GM12878 (cell line): Measurements from ENCODE around the gene OR5F1. TPM values are rescaled to one million over a fixed set of nuclear protein-coding genes. Genes with fewer than 3 reads are reported as not detected.

Source experiments
- ATAC-seq: fragments of 200-7000 bp; cut with Tn5 transposase; 3 replicates; pipeline ENCODE4 v1.9.1; 2020; ENCODE audit warnings: mild to moderate bottlenecking, moderate library complexity
- BruUV-seq: library from RNA; stranded (reverse); fragments of 400-500 nt; replicated peaks from 2 replicates; lab custom pipeline; 2021; lab: Mats Ljungman, UMichigan
- CTCF ChIA-PET: fragments of 300-600 bp; sonication (Branson Sonifier 250); formaldehyde crosslinking; extraction: SDS; loops from one replicate; lab custom pipeline; 2021; ENCODE audit warnings: inconsistent platforms; lab: Yijun Ruan, JAX
- POLR2A ChIA-PET: fragments of 350-600 bp; formaldehyde crosslinking; extraction: SDS; loops from one replicate; lab custom pipeline; 2021; ENCODE audit warnings: inconsistent platforms; lab: Charles Lee
- RAD21 ChIA-PET: fragments of 300-600 bp; sonication (Branson Sonifier 250); formaldehyde crosslinking; loops from one replicate; lab custom pipeline; 2023; ENCODE audit warnings: antibody characterized with exemption; ENCODE audit not compliant: unreplicated experiment; lab: Charles Lee
- SMC1A ChIA-PET: fragments of 300-600 bp; sonication (Branson Sonifier 250); formaldehyde crosslinking; loops from one replicate; lab custom pipeline; 2023; ENCODE audit not compliant: unreplicated experiment, uncharacterized antibody; lab: Charles Lee
- DNase-seq: peaks from one replicate; pipeline ENCODE4 v3.0.0-alpha.2; 2011; ENCODE audit warnings: low read depth, low spot score
- FAIRE-seq: peaks from 3 replicates; lab custom pipeline; 2011; peaks lifted over from hg19 to GRCh38; lab: Jason Lieb, UNC
- H2AFZ ChIP-seq: 2 replicates; pipeline ENCODE4 v1.6.0; 2011; ENCODE audit warnings: low read depth, low read length, control low read depth; ENCODE audit not compliant: control insufficient read depth
- H3K27ac ChIP-seq: 2 replicates; pipeline ENCODE4 v1.5.1; 2011; ENCODE audit warnings: control low read depth; ENCODE audit not compliant: control insufficient read depth, insufficient read depth
- H3K27me3 ChIP-seq, 2 experiments: replicated peaks in 1 of 2; 2 replicates each; pipeline versions ENCODE4 v1.6.0 to v1.6.1; 2011; ENCODE audit warnings: low read length in 1 of 2; ENCODE audit not compliant: control insufficient read depth in 2 of 2, insufficient read depth in 2 of 2
- H3K36me3 ChIP-seq, 2 experiments: 2 replicates each; pipeline ENCODE4 v1.5.1; 2011; ENCODE audit warnings: low read length in 1 of 2; ENCODE audit not compliant: control insufficient read depth in 2 of 2, insufficient read depth in 2 of 2
- H3K4me1 ChIP-seq: 2 replicates; pipeline ENCODE4 v1.6.1; 2011; ENCODE audit warnings: mild to moderate bottlenecking, low read length, moderate library complexity, mixed read lengths; ENCODE audit not compliant: control insufficient read depth, insufficient read depth
- H3K4me2 ChIP-seq: 2 replicates; pipeline ENCODE4 v1.6.0; 2011; ENCODE audit warnings: control low read depth; ENCODE audit not compliant: control insufficient read depth, insufficient read depth
- H3K4me3 ChIP-seq: fragments of 200-600 bp; sonication (generic); 2 replicates; pipeline ENCODE4 v1.5.1; 2016
- H3K79me2 ChIP-seq: 2 replicates; pipeline ENCODE4 v1.6.0; 2011; ENCODE audit warnings: low read length; ENCODE audit not compliant: control insufficient read depth, insufficient read depth
- H3K9ac ChIP-seq: 2 replicates; pipeline ENCODE4 v1.8.0; 2011; ENCODE audit warnings: low read length, control low read depth, mixed read lengths; ENCODE audit not compliant: control insufficient read depth, insufficient read depth
- H3K9me3 ChIP-seq: replicated peaks from 3 replicates; pipeline ENCODE4 v1.5.1; 2011; ENCODE audit warnings: mild to moderate bottlenecking, low read length; ENCODE audit not compliant: control insufficient read depth, insufficient read depth
- H4K20me1 ChIP-seq: 2 replicates; pipeline ENCODE4 v1.6.0; 2011; ENCODE audit not compliant: control insufficient read depth, insufficient read depth
- CBX3 ChIP-seq: fragments of 200-600 bp; sonication (generic); IDR thresholded peaks from 2 replicates; pipeline ENCODE4 v1.6.1; 2016; ENCODE audit warnings: low read depth, borderline replicate concordance
- CEBPB ChIP-seq, 2 experiments: fragments of 150-350 bp in 1 of 2; IDR thresholded peaks; 2 replicates each; pipeline ENCODE4 v1.6.1; 2012 to 2014; ENCODE audit warnings: low read depth in 2 of 2, low read length in 2 of 2, borderline replicate concordance in 1 of 2, inconsistent platforms in 1 of 2
- CREM ChIP-seq: IDR thresholded peaks from 2 replicates; pipeline ENCODE4 v1.6.1; 2014; ENCODE audit warnings: antibody characterized with exemption, low read depth
- E2F4 ChIP-seq: IDR thresholded peaks from 2 replicates; pipeline ENCODE4 v1.6.1; 2012; ENCODE audit warnings: low read depth, low read length, improper control_type of control experiment
- FOS ChIP-seq: IDR thresholded peaks from 3 replicates; pipeline ENCODE4 v1.6.1; 2011; ENCODE audit warnings: borderline replicate concordance; ENCODE audit not compliant: insufficient read length; ENCODE audit errors: extremely low read depth
- FOXK2 ChIP-seq: fragments of 450-650 bp; IDR thresholded peaks from 2 replicates; pipeline ENCODE4 v1.6.1; 2017; ENCODE audit warnings: mild to moderate bottlenecking, moderate library complexity
- GABPA ChIP-seq: IDR thresholded peaks from 2 replicates; pipeline ENCODE4 v1.6.1; 2014; ENCODE audit warnings: antibody characterized with exemption, low read depth, mild to moderate bottlenecking, inconsistent platforms
- IKZF1 ChIP-seq: fragments of 450-650 bp; conservative IDR thresholded peaks from 2 replicates; pipeline ENCODE4 v1.6.1; 2017; ENCODE audit warnings: antibody characterized with exemption, mild to moderate bottlenecking
- NRF1 ChIP-seq: conservative IDR thresholded peaks from 2 replicates; pipeline ENCODE4 v1.6.1; 2011; ENCODE audit warnings: mild to moderate bottlenecking, low read depth, low read length, improper control_type of control experiment
- PAX8 ChIP-seq: fragments of 450-650 bp; IDR thresholded peaks from 2 replicates; pipeline ENCODE4 v1.6.1; 2017; ENCODE audit warnings: mild to moderate bottlenecking, moderate library complexity
- SMAD1 ChIP-seq: fragments of 450-650 bp; IDR thresholded peaks from 2 replicates; pipeline ENCODE4 v1.6.1; 2018; ENCODE audit warnings: mild to moderate bottlenecking, low read depth; ENCODE audit not compliant: partially characterized antibody
- SP1 ChIP-seq: IDR thresholded peaks from one replicate; pipeline ENCODE4 v1.6.1; 2011; ENCODE audit warnings: low read depth, low read length
- TARDBP ChIP-seq: IDR thresholded peaks from 2 replicates; pipeline ENCODE4 v1.6.1; 2016; ENCODE audit warnings: borderline replicate concordance
- YY1 ChIP-seq: IDR thresholded peaks from 2 replicates; pipeline ENCODE4 v1.6.1; 2011; ENCODE audit warnings: low read depth, mild to moderate bottlenecking, low read length
- WGBS: methylation state at CpG from one replicate; pipeline ENCODE4 v1.1.6; 2016; ENCODE audit warnings: low lambda C conversion rate; ENCODE audit not compliant: insufficient replicate concordance, insufficient coverage; ENCODE audit errors: missing lambda C conversion rate; 5-methylcytosine and 5-hydroxymethylcytosine counted together
- in situ Hi-C: fragments of 300-500 bp; cut with MboI; formaldehyde crosslinking; loops from 9 replicates; pipeline ENCODE4 v1.14.3; 2018; ENCODE audit warnings: mixed read lengths
- intact Hi-C: fragments of 100-400 bp; cut with micrococcal nuclease; formaldehyde crosslinking; loops from one replicate; pipeline ENCODE4 v1.14.2; 2022; ENCODE audit not compliant: unreplicated experiment
- polyA plus RNA-seq, 11 experiments: library from polyadenylated mRNA; depleted of rRNA in 4 of 11; unstranded in 6 of 11; stranded (reverse) in 5 of 11; fragments of >200 nt; fragmentation: Nextera tagmentation in 4 of 11; fragmentation: Illumina TruSeq in 1 of 11; extraction: Ambion mirVana in 4 of 11; extraction: Trizol in 1 of 11; gene quantifications; 1 replicate in 1 of 11; 2 replicates in 10 of 11; pipeline versions ENCODE4 v1.2.1 to v1.2.3, GENCODE V29; 2011 to 2016; ENCODE audit warnings: inconsistent platforms in 2 of 11, missing spikeins in 2 of 11, low read depth in 1 of 11
- total RNA-seq, 4 experiments: library from RNA; depleted of rRNA in 3 of 4; stranded (reverse); fragments of >200 nt in 3 of 4; fragmentation: Illumina TruSeq in 1 of 4; extraction: Trizol in 1 of 4; gene quantifications; 2 replicates each; pipeline versions ENCODE4 v1.2.1 to v1.2.3, GENCODE V29; 2013 to 2021
- TF ChIP-seq, protein P1 (sequence below): IDR thresholded peaks from 2 replicates; pipeline ENCODE4 v1.6.1; 2012; ENCODE audit warnings: improper control_type of control experiment, low read depth, low read length; ENCODE audit not compliant: insufficient replicate concordance

The OR5F1 gene
- total and polyA plus RNA-seq, 10 of the 15 experiments (the other 5 are each of a cell fraction or from before 2014, with no cell fraction given): not detected

GRCh38 chr11:55970935-55971334 lies 23.5 kb downstream of the OR5F1 start (continued):
- TF ChIP-seq CREM (no peak), CEBPB (IDR thresholded peaks at IDR 0.05; ENCODE audit: borderline replicate concordance in 1 of 2, low read depth in 2 of 2, low read length in 2 of 2) (no peak), SMAD1 (no peak), E2F4 (no peak), PAX8 (no peak), FOXK2 (no peak), CBX3 (no peak)

DNA sequence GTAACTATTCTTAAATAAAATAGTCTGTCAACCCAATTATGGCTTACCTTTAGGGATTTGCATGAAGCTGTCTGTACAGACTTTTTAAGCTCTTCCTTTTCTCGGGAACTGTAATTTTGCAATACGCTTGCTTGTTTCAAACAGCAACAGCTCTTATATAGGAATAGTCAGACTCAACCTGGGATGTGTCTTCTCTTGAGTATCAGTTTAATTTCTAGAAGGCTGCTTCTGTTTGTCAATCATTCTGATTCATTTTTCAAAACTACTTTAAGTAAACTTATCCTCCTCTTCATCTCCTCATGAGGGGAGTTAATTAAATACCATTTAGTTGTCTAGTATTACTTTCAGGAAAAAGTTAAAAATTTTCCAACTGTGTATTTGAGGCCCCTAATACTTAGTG lies 24.6 kb downstream of the OR5F1 start, which contains the start of gene OR10AG1:
Gene OR10AG1 (minus strand): TSS at position 101 of the 400 bp plus-strand sequence. CDS start 38 bp downstream, at position 63.
- WGBS: 19% methylated on average over 2 of the region's 2 CpGs
- Histone ChIP-seq H3K4me3 (no peak within 1 kb of the TSS), H3K4me1 (no peaks in the 10 kb centered on the region), H3K4me2 (no peak within 1 kb of the TSS), H3K27me3 (no peaks in the 10 kb centered on the region), H3K9ac (no peak within 1 kb of the TSS), H3K36me3 (no peaks in the 10 kb centered on the region)
- no peak for FAIRE-seq
- in situ Hi-C loops: no loop called here
- no TSS peak for BruUV-seq
- SMC1A ChIA-PET: no interaction called here
- intact Hi-C loops: no loop called here
- TF ChIP-seq YY1 (no peak), TARDBP (no peak), GABPA (no peak), NRF1 (no peak), SP1 (no peak), FOS (no peak), IKZF1 (no peak)
- TF ChIP-seq, protein P1, sequence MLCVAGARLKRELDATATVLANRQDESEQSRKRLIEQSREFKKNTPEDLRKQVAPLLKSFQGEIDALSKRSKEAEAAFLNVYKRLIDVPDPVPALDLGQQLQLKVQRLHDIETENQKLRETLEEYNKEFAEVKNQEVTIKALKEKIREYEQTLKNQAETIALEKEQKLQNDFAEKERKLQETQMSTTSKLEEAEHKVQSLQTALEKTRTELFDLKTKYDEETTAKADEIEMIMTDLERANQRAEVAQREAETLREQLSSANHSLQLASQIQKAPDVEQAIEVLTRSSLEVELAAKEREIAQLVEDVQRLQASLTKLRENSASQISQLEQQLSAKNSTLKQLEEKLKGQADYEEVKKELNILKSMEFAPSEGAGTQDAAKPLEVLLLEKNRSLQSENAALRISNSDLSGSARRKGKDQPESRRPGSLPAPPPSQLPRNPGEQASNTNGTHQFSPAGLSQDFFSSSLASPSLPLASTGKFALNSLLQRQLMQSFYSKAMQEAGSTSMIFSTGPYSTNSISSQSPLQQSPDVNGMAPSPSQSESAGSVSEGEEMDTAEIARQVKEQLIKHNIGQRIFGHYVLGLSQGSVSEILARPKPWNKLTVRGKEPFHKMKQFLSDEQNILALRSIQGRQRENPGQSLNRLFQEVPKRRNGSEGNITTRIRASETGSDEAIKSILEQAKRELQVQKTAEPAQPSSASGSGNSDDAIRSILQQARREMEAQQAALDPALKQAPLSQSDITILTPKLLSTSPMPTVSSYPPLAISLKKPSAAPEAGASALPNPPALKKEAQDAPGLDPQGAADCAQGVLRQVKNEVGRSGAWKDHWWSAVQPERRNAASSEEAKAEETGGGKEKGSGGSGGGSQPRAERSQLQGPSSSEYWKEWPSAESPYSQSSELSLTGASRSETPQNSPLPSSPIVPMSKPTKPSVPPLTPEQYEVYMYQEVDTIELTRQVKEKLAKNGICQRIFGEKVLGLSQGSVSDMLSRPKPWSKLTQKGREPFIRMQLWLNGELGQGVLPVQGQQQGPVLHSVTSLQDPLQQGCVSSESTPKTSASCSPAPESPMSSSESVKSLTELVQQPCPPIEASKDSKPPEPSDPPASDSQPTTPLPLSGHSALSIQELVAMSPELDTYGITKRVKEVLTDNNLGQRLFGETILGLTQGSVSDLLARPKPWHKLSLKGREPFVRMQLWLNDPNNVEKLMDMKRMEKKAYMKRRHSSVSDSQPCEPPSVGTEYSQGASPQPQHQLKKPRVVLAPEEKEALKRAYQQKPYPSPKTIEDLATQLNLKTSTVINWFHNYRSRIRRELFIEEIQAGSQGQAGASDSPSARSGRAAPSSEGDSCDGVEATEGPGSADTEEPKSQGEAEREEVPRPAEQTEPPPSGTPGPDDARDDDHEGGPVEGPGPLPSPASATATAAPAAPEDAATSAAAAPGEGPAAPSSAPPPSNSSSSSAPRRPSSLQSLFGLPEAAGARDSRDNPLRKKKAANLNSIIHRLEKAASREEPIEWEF: no peak
- TF ChIP-seq, all 136 proteins: peak for 0
- Histone ChIP-seq H3K27ac (no peak within 1 kb of the TSS), H2AFZ (no peak within 1 kb of the TSS), H4K20me1 (no peaks in the 10 kb centered on the region), H3K9me3 (no peaks in the 10 kb centered on the region), H3K79me2 (no peaks in the 10 kb centered on the region)
- DNase-seq (no peak), ATAC-seq (no peak)
- ChIA-PET POLR2A (no interaction called here), CTCF (no interaction called here), RAD21 (no interaction called here)
